Esophagus muscularis mucosa (tissue), 4 donors: ENCODE measurements around the gene AKAP13. TPM values are rescaled to one million over a fixed set of nuclear protein-coding genes. Genes with fewer than 3 reads are reported as not detected.

Experiments
- DNase-seq: peaks from one replicate; pipeline ENCODE4 v3.0.0-alpha.2; 2017; ENCODE audit errors: extremely low spot score
- H3K27ac ChIP-seq, 4 donors: fragments of 200-600 bp; sonication (generic); replicated peaks in 1 of 4; 1 replicate in 3 of 4; 2 replicates in 1 of 4; pipeline ENCODE4 v1.5.1; 2016 to 2019; ENCODE audit warnings: mild to moderate bottlenecking in 1 of 4
- H3K27me3 ChIP-seq, 4 donors: fragments of 200-600 bp; sonication (generic); one replicate each; pipeline versions ENCODE4 v1.5.1 to v1.6.0; 2016 to 2019
- H3K36me3 ChIP-seq, 4 donors: fragments of 200-600 bp; sonication (generic); one replicate each; pipeline ENCODE4 v1.5.1; 2016 to 2019
- H3K4me1 ChIP-seq, 4 donors: fragments of 200-600 bp; sonication (generic); one replicate each; pipeline ENCODE4 v1.5.1; 2016 to 2019
- H3K4me3 ChIP-seq, 4 donors: fragments of 200-600 bp; sonication (generic); 1 replicate in 2 of 4; 2 replicates in 2 of 4; pipeline ENCODE4 v1.5.1; 2016 to 2019; ENCODE audit warnings: mild to moderate bottlenecking in 4 of 4, moderate library complexity in 1 of 4
- H3K9me3 ChIP-seq, 4 donors: fragments of 200-600 bp; sonication (generic); 1 replicate in 3 of 4; 2 replicates in 1 of 4; pipeline ENCODE4 v1.5.1; 2016 to 2019
- EP300 ChIP-seq: sonication (generic); formaldehyde crosslinking; IDR thresholded peaks from one replicate; pipeline ENCODE4 v1.6.1; 2017; ENCODE audit warnings: antibody characterized with exemption
- POLR2A ChIP-seq: fragments of 450-650 bp; IDR thresholded peaks from one replicate; pipeline ENCODE4 v1.6.1; 2017; ENCODE audit warnings: antibody characterized with exemption, moderate library complexity, mild to moderate bottlenecking, low read depth
- POLR2AphosphoS5 ChIP-seq, 2 donors: sonication (generic); formaldehyde crosslinking; IDR thresholded peaks; one replicate each; pipeline ENCODE4 v1.6.1; 2017; ENCODE audit warnings: antibody characterized with exemption in 2 of 2
- WGBS: methylation state at CpG from one replicate; pipeline ENCODE4 v1.1.5; 2018; 5-methylcytosine and 5-hydroxymethylcytosine counted together
- intact Hi-C: fragments of 100-400 bp; cut with DNase I; formaldehyde crosslinking; loops from one replicate; pipeline ENCODE4 v1.15.1; 2023
- total RNA-seq, 4 donors: library from RNA; depleted of rRNA; stranded (reverse); fragments of >200 nt; gene quantifications; one replicate each; pipeline versions ENCODE4 v1.1.0 to v1.2.1, GENCODE V29; 2016
- TF ChIP-seq, protein P1 (sequence below), 3 experiments: fragments of 200-600 bp in 2 of 3; fragments of 450-650 bp in 1 of 3; sonication (generic) in 2 of 3; IDR thresholded peaks; one replicate each; pipeline ENCODE4 v1.5.1; 2017 to 2019; ENCODE audit warnings: antibody characterized with exemption in 3 of 3, mild to moderate bottlenecking in 2 of 3, moderate library complexity in 1 of 3

The AKAP13 gene
- total RNA-seq, 4 donors from 2014 or later = 232 to 323 (median 284) TPM

- H3K4me3 ChIP-seq = no peak overlapping the region
- 84% methylated on average over 5 of the region's 5 CpGs for WGBS
- peaks cover 14 to 38% (median 26%) of the 10 kb centered on the region in 4 donors for H3K4me1 ChIP-seq
- DNase-seq = no peak
- intact Hi-C loops = no loop called here
- no peaks in the 10 kb centered on the region for H3K27me3 ChIP-seq
- H3K36me3 ChIP-seq = peaks cover 0 to 4% (median 0%) of the 10 kb centered on the region in 4 donors
- H3K27ac ChIP-seq = peak overlapping the region in 1 of 4 donors; percentile 30
- TF ChIP-seq POLR2AphosphoS5 (IDR thresholded peaks at IDR 0.05) = no peak
- TF ChIP-seq EP300 = no peak
- TF ChIP-seq POLR2A = no peak
- TF ChIP-seq, protein P1, sequence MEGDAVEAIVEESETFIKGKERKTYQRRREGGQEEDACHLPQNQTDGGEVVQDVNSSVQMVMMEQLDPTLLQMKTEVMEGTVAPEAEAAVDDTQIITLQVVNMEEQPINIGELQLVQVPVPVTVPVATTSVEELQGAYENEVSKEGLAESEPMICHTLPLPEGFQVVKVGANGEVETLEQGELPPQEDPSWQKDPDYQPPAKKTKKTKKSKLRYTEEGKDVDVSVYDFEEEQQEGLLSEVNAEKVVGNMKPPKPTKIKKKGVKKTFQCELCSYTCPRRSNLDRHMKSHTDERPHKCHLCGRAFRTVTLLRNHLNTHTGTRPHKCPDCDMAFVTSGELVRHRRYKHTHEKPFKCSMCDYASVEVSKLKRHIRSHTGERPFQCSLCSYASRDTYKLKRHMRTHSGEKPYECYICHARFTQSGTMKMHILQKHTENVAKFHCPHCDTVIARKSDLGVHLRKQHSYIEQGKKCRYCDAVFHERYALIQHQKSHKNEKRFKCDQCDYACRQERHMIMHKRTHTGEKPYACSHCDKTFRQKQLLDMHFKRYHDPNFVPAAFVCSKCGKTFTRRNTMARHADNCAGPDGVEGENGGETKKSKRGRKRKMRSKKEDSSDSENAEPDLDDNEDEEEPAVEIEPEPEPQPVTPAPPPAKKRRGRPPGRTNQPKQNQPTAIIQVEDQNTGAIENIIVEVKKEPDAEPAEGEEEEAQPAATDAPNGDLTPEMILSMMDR (IDR thresholded peaks at IDR 0.05) = no peak
- H3K9me3 ChIP-seq = no peaks in the 10 kb centered on the region
These were observed 175.6 kb downstream of the AKAP13 start for GRCh38 chr15:85555875-85556617.

- Histone ChIP-seq H3K27ac (no peak overlapping the region), H3K27me3 (no peaks in the 10 kb centered on the region), H3K36me3 (peaks cover 0 to 4% (median 0%) of the 10 kb centered on the region in 4 donors), H3K4me1 (peaks cover 9 to 33% (median 22%) of the 10 kb centered on the region in 4 donors), H3K4me3 (no peak overlapping the region), H3K9me3 (no peaks in the 10 kb centered on the region)
- intact Hi-C loops = no loop called here
- 93% methylated on average over 2 of the region's 2 CpGs for WGBS
- DNase-seq = no peak
- no peak for TF ChIP-seq POLR2AphosphoS5 (IDR thresholded peaks at IDR 0.05)
These were observed 176.2 kb downstream of the AKAP13 start for GRCh38 chr15:85556618-85556895.

- intact Hi-C loops = no loop called here
- WGBS = 90% methylated on average over 6 of the region's 6 CpGs
These were observed 177.0 kb downstream of the AKAP13 start for GRCh38 chr15:85557385-85557784.

DNA sequence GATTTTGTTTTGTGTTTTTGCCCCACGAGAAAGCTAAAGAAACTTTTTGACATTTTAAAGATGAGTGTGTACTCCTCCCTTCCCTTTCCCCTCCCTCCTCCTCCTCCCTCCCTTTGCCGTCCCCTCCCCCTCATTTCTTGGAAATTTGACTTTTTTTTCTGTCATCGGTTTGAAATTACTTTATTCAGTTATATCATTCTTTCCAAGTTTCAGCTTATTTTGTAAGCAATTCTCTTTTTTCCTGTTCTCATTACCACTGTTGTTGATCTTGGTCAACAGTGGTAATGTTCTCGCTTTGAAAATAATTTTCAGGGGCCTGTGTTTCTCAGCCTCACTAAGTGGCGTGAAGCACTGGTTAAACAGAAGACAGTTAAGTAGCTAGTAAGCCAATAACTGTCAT is 178.4 kb downstream of the AKAP13 start:
- Histone ChIP-seq H3K4me1 (peaks cover 15 to 39% (median 30%) of the 10 kb centered on the region in 4 donors), H3K9me3 (no peaks in the 10 kb centered on the region), H3K4me3 (no peak overlapping the region), H3K27ac (peak overlapping the region in 3 of 4 donors; percentile 3 to 42 (median 25)), H3K36me3 (peaks cover 0 to 4% (median 0%) of the 10 kb centered on the region in 4 donors), H3K27me3 (no peaks in the 10 kb centered on the region)
- TF ChIP-seq POLR2A (no peak), POLR2AphosphoS5 (IDR thresholded peaks at IDR 0.05) (no peak), EP300 (no peak)
- TF ChIP-seq, protein P1 (IDR thresholded peaks at IDR 0.05) = no peak
- intact Hi-C loops = no loop called here
- 50% methylated on average over 5 of the region's 5 CpGs for WGBS
- no peak for DNase-seq

More at GRCh38 chr15:85557385-85557784, 177.0 kb downstream of the AKAP13 start:
- TF ChIP-seq EP300 (no peak), POLR2A (no peak), POLR2AphosphoS5 (IDR thresholded peaks at IDR 0.05) (no peak)
- TF ChIP-seq, protein P1 (IDR thresholded peaks at IDR 0.05) = no peak
- Histone ChIP-seq H3K27ac (no peak overlapping the region), H3K27me3 (no peaks in the 10 kb centered on the region), H3K4me3 (no peak overlapping the region), H3K4me1 (peaks cover 4 to 27% (median 19%) of the 10 kb centered on the region in 4 donors), H3K36me3 (peaks cover 0 to 4% (median 0%) of the 10 kb centered on the region in 4 donors), H3K9me3 (no peaks in the 10 kb centered on the region)
- DNase-seq = no peak

GRCh38 chr15:85559530-85559929 is 179.1 kb downstream of the AKAP13 start:
- 85% methylated on average over 7 of the region's 7 CpGs for WGBS
- no peaks in the 10 kb centered on the region for H3K27me3 ChIP-seq
- TF ChIP-seq, protein P1 (IDR thresholded peaks at IDR 0.05) = no peak
- no peak overlapping the region for H3K4me3 ChIP-seq
- no peaks in the 10 kb centered on the region for H3K9me3 ChIP-seq
- intact Hi-C loops = no loop called here
- peaks cover 19 to 45% (median 35%) of the 10 kb centered on the region in 4 donors for H3K4me1 ChIP-seq
- peak overlapping the region in 2 of 4 donors; percentile 3 to 42 for H3K27ac ChIP-seq
- no peak for DNase-seq
- H3K36me3 ChIP-seq = peaks cover 0 to 4% (median 0%) of the 10 kb centered on the region in 4 donors
